Measurements from ENCODE around the gene MYOG.

Gene MYOG

GRCh38 chr1:203072002-203072602 is 13.7 kb downstream of the MYOG start:
- DNase-seq (ENCODE audit: low spot score): no peak

GRCh38 chr1:203069030-203069747 is 16.6 kb downstream of the MYOG start:
- no peak for DNase-seq (ENCODE audit: low spot score)

GRCh38 chr1:203066965-203067364 is 18.8 kb downstream of the MYOG start:
- DNase-seq (ENCODE audit: low spot score): no peak

GRCh38 chr1:203065986-203066385 is 19.8 kb downstream of the MYOG start:
- DNase-seq (ENCODE audit: low spot score): no peak

GRCh38 chr1:203065191-203065590 is 20.6 kb downstream of the MYOG start:
- DNase-seq (ENCODE audit: low spot score): no peak

GRCh38 chr1:203063287-203063686 is 22.5 kb downstream of the MYOG start:
- DNase-seq (ENCODE audit: low spot score): no peak

GRCh38 chr1:203060115-203060514 is 25.7 kb downstream of the MYOG start:
- DNase-seq (ENCODE audit: low spot score): no peak

- DNase-seq (ENCODE audit: low spot score): no peak
These were observed 26.3 kb downstream of the MYOG start for GRCh38 chr1:203059485-203059884.

- DNase-seq (ENCODE audit: low spot score): no peak
These were observed 27.2 kb downstream of the MYOG start for GRCh38 chr1:203058676-203058935.

- DNase-seq (ENCODE audit: low spot score): no peak
These were observed 27.7 kb downstream of the MYOG start for GRCh38 chr1:203057911-203058675.

- DNase-seq (ENCODE audit: low spot score): no peak
These were observed 29.3 kb downstream of the MYOG start for GRCh38 chr1:203056516-203056915.

GRCh38 chr1:203056012-203056411 is 29.8 kb downstream of the MYOG start:
- no peak for DNase-seq (ENCODE audit: low spot score)

- DNase-seq (ENCODE audit: low spot score): no peak
These were observed 30.5 kb downstream of the MYOG start for GRCh38 chr1:203055161-203055799.

GRCh38 chr1:203054642-203055041 is 31.2 kb downstream of the MYOG start:
- DNase-seq (ENCODE audit: low spot score): no peak

- no peak for DNase-seq (ENCODE audit: low spot score)
These were observed 31.6 kb downstream of the MYOG start for GRCh38 chr1:203054184-203054583.

GRCh38 chr1:203052601-203053000 is 33.2 kb downstream of the MYOG start:
- no peak for DNase-seq (ENCODE audit: low spot score)

- no peak for DNase-seq (ENCODE audit: low spot score)
These were observed 33.9 kb downstream of the MYOG start for GRCh38 chr1:203051841-203052324.

GRCh38 chr1:203050826-203051225 is 35.0 kb downstream of the MYOG start:
- no peak for DNase-seq (ENCODE audit: low spot score)

GRCh38 chr1:203049576-203050180 is 36.1 kb downstream of the MYOG start:
- no peak for DNase-seq (ENCODE audit: low spot score)

- no peak for DNase-seq (ENCODE audit: low spot score)
These were observed 36.7 kb downstream of the MYOG start for GRCh38 chr1:203049077-203049476.

- no peak for DNase-seq (ENCODE audit: low spot score)
These were observed 37.2 kb downstream of the MYOG start for GRCh38 chr1:203048555-203049051.

GRCh38 chr1:203048086-203048485 is 37.7 kb downstream of the MYOG start:
- DNase-seq (ENCODE audit: low spot score): no peak
